Measurements from ENCODE around the gene BAIAP2. TPM values are rescaled to one million over a fixed set of nuclear protein-coding genes. Genes with fewer than 3 reads are reported as not detected.

Gene BAIAP2
- total RNA-seq, 6 experiments from 2014 or later = 30.8 to 47.4 (median 35.9) TPM

- Mint-ChIP-seq H3K36me3 (ENCODE audit: low read depth) (no peaks in the 10 kb centered on the region), H3K4me1 (ENCODE audit: low read depth) (no peaks in the 10 kb centered on the region), H3K27ac (no peak within 1 kb of the TSS), H3K9me3 (no peaks in the 10 kb centered on the region), H3K27me3 (ENCODE audit: insufficient read depth) (peaks cover 18% of the 10 kb centered on the region; the same call in 1 of the 2 replicates), H3K4me3 (no peak within 1 kb of the TSS)
- no peak for TF ChIP-seq CTCF (IDR thresholded peaks at IDR 0.05)
- DNase-seq = no peak
Observed at GRCh38 chr17:81166033-81166492, 131.1 kb downstream of the BAIAP2 start, which contains the start of gene AATK. Gene AATK (minus strand): TSS chr17:81166221. CDS start chr17:81165992, 229 bp downstream.

Small RNAs within 50 kb of the gene (microRNA-seq; reads per million reads assigned to microRNA genes)
- gene MIR1250 (not detected), gene MIR3065 (not detected), gene MIR338 (not detected), gene MIR657 (not detected)

Other genes with a start within 250 kb of the BAIAP2 start
- 10 to 100 TPM; 27.6 to 38.5 (median 31.5) TPM for gene CHMP6, start 43.3 kb upstream of the BAIAP2 start, total RNA-seq (2021; fragmentation: NEBNext Ultra II Directional; extraction: Animal tissue kit (Norgen Biotek cat#: 25700))
- gene PVALEF, start 130.4 kb downstream of the BAIAP2 start, total RNA-seq (2021; fragmentation: NEBNext Ultra II Directional; extraction: Animal tissue kit (Norgen Biotek cat#: 25700)) = not detected
- gene AATK, start 131.1 kb downstream of the BAIAP2 start, total RNA-seq (2021; fragmentation: NEBNext Ultra II Directional; extraction: Animal tissue kit (Norgen Biotek cat#: 25700)) = under 1 TPM; 0.15 to 0.59 (median 0.38) TPM
- 10 to 100 TPM in 4 of 6 experiments, 1 to 10 TPM in 2; 8.3 to 13.2 (median 10.7) TPM for gene CEP131, start 187.8 kb downstream of the BAIAP2 start, total RNA-seq (2021; fragmentation: NEBNext Ultra II Directional; extraction: Animal tissue kit (Norgen Biotek cat#: 25700))
- 10 to 100 TPM; 16.2 to 22.5 (median 19.0) TPM for gene TEPSIN, start 203.9 kb downstream of the BAIAP2 start, total RNA-seq (2021; fragmentation: NEBNext Ultra II Directional; extraction: Animal tissue kit (Norgen Biotek cat#: 25700))
- 100 to 1,000 TPM in 1 of 6 experiments, 10 to 100 TPM in 5; 67.0 to 103 (median 87.9) TPM for gene NDUFAF8, start 204.2 kb downstream of the BAIAP2 start, total RNA-seq (2021; fragmentation: NEBNext Ultra II Directional; extraction: Animal tissue kit (Norgen Biotek cat#: 25700))